ENCODE measurements around the gene PCDHGA1. TPM values are rescaled to one million over a fixed set of nuclear protein-coding genes. Genes with fewer than 3 reads are reported as not detected.

PCDHGA1 gene
- total and polyA plus RNA-seq, 12 donors, result 0.09 to 0.96 (median 0.30) TPM

- Histone ChIP-seq H3K27me3 (no peaks in the 10 kb centered on the region), H3K4me3 (no peak overlapping the region), H3K27ac (peak overlapping the region; percentile 61 to 94 (median 81)), H3K4me1 (replicated peaks in 1 of 2) (peaks cover 30 to 35% of the 10 kb centered on the region in 2 donors), H3K9me3 (replicated peaks in 1 of 3) (no peaks in the 10 kb centered on the region), H3K36me3 (replicated peaks in 1 of 2) (peaks cover 0 to 24% of the 10 kb centered on the region in 2 donors)
- peak in 5 of 7 donors; percentile 64 to 84 (median 80) for DNase-seq
- intact Hi-C loops (cut with DNase I), result loop anchor here (10.0 kb wide), 2 partner anchors 104 to 114 kb away; partner anchors contain the start of genes PCDHGA10 (in 1 of the 2), PCDHGA11 (in 1 of the 2) and PCDHGB7 (in 1 of the 2)
- peak in 1 of 6 experiments; percentile 6 for TF ChIP-seq CTCF (IDR thresholded peaks at IDR 0.05)
- no peak for TF ChIP-seq POLR2A (IDR thresholded peaks at IDR 0.05)
- WGBS, 4 donors, result 38 to 46% (median 42%) methylated on average over 5 of the region's 5 CpGs
Observed at GRCh38 chr5:141529002-141529401, 198.7 kb downstream of the PCDHGA1 start.

- TF ChIP-seq POLR2A (IDR thresholded peaks at IDR 0.05), result no peak
- Histone ChIP-seq H3K27ac (peak overlapping the region; percentile 61 to 94 (median 81)), H3K4me3 (no peak overlapping the region), H3K27me3 (no peaks in the 10 kb centered on the region), H3K9me3 (replicated peaks in 1 of 3) (no peaks in the 10 kb centered on the region), H3K36me3 (replicated peaks in 1 of 2) (peaks cover 0 to 25% of the 10 kb centered on the region in 2 donors), H3K4me1 (replicated peaks in 1 of 2) (peaks cover 24 to 27% of the 10 kb centered on the region in 2 donors)
- WGBS, 4 donors, result 74 to 86% (median 80%) methylated on average over 7 of the region's 7 CpGs
- DNase-seq, result no peak
- intact Hi-C loops (cut with DNase I), result loop anchor here (10.0 kb wide), 2 partner anchors 105 to 115 kb away; partner anchors contain the start of genes PCDHGA10 (in 1 of the 2), PCDHGA11 (in 1 of the 2) and PCDHGB7 (in 1 of the 2)
Observed at GRCh38 chr5:141529873-141530272, 199.6 kb downstream of the PCDHGA1 start.

DNA sequence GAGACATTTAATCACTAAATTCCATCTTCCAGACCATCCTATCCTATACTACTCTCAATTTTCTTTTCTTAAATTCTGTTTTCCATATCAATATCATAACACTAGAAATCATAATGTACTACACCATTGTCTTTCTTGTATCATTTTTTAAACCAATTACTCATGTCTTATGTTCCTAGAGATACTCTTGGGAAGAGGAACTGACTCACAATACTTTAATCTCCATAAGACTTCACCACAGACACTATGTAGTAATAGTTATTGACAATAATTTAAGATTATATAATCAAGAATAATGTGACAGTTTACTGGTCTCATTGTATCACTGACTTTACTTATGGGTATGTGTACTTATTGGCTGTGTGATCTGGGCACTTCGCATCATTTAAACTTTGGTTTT lies 202.4 kb downstream of the PCDHGA1 start:
- no peak for TF ChIP-seq CTCF (IDR thresholded peaks at IDR 0.05)
- TF ChIP-seq POLR2A (IDR thresholded peaks at IDR 0.05), result no peak
- Histone ChIP-seq H3K4me1 (replicated peaks in 1 of 2) (peaks cover 23 to 24% of the 10 kb centered on the region in 2 donors), H3K4me3 (no peak overlapping the region), H3K27ac (no peak overlapping the region), H3K9me3 (replicated peaks in 1 of 3) (no peaks in the 10 kb centered on the region), H3K36me3 (replicated peaks in 1 of 2) (peaks cover 0 to 14% of the 10 kb centered on the region in 2 donors), H3K27me3 (no peaks in the 10 kb centered on the region)
- intact Hi-C loops (cut with DNase I), result no loop called here
- no peak for DNase-seq
- 95 to 100% (median 98%) methylated on average over 1 of the region's 1 CpG for WGBS, 4 donors

- DNase-seq, result no peak
- intact Hi-C loops (cut with DNase I), result no loop called here
- H3K9me3 ChIP-seq (replicated peaks in 1 of 3), result no peaks in the 10 kb centered on the region
- H3K27me3 ChIP-seq, result no peaks in the 10 kb centered on the region
- H3K4me1 ChIP-seq (replicated peaks in 1 of 2), result peaks cover 11 to 14% of the 10 kb centered on the region in 2 donors
- WGBS, 4 donors, result 92 to 100% (median 98%) methylated on average over 1 of the region's 1 CpG
- H3K4me3 ChIP-seq, result no peak overlapping the region
- no peak for TF ChIP-seq POLR2A (IDR thresholded peaks at IDR 0.05)
- TF ChIP-seq CTCF (IDR thresholded peaks at IDR 0.05), result no peak
- peaks cover 0 to 11% of the 10 kb centered on the region in 2 donors for H3K36me3 ChIP-seq (replicated peaks in 1 of 2)
- no peak overlapping the region for H3K27ac ChIP-seq
Observed at GRCh38 chr5:141533897-141534296, 203.6 kb downstream of the PCDHGA1 start.
